ENCODE data around the gene SMC6.

SMC6 gene

GRCh38 chr2:17753803-17754663 is at the start of gene SMC6, which contains the start of gene GEN1:
Gene SMC6, minus strand, starts transcription at chr2:17753810. Its CDS starts 7,864 bp downstream, at chr2:17745946.
Gene GEN1, plus strand, starts transcription at chr2:17754138. Its CDS starts 5,806 bp downstream, at chr2:17759944.
- Histone ChIP-seq H3K9me3 (ENCODE audit: control insufficient read depth in 5 of 5, low read length in 5 of 5) (no peaks in the 10 kb centered on the region), H3K4me1 (ENCODE audit: control insufficient read depth in 5 of 5, insufficient read depth in 5 of 5, low read length in 5 of 5) (peaks cover 1 to 22% (median 17%) of the 10 kb centered on the region in 5 donors), H3K36me3 (ENCODE audit: control insufficient read depth in 5 of 5, insufficient read depth in 5 of 5, low read length in 5 of 5) (no peaks in the 10 kb centered on the region), H3K4me3 (ENCODE audit: low read depth in 1 of 5, low read length in 5 of 5) (peak within 1 kb of the TSS; percentile 82 to 95 (median 86)), H3K27ac (ENCODE audit: low read depth, low read length) (peak within 1 kb of the TSS; percentile 95), H3K27me3 (ENCODE audit: control insufficient read depth in 5 of 5, insufficient read depth in 4 of 5, low read length in 5 of 5) (no peaks in the 10 kb centered on the region), H3K9ac (ENCODE audit: low read length in 5 of 5) (peak within 1 kb of the TSS; percentile 82 to 99 (median 96))

- Histone ChIP-seq H3K27me3 (ENCODE audit: control insufficient read depth in 5 of 5, insufficient read depth in 4 of 5, low read length in 5 of 5) (peaks cover 0 to 3% (median 0%) of the 10 kb centered on the region in 5 donors), H3K36me3 (ENCODE audit: control insufficient read depth in 5 of 5, insufficient read depth in 5 of 5, low read length in 5 of 5) (no peaks in the 10 kb centered on the region), H3K9ac (ENCODE audit: low read length in 5 of 5) (no peak overlapping the region), H3K27ac (ENCODE audit: low read depth, low read length) (no peak overlapping the region), H3K4me1 (ENCODE audit: control insufficient read depth in 5 of 5, insufficient read depth in 5 of 5, low read length in 5 of 5) (no peaks in the 10 kb centered on the region), H3K9me3 (ENCODE audit: control insufficient read depth in 5 of 5, low read length in 5 of 5) (no peaks in the 10 kb centered on the region), H3K4me3 (ENCODE audit: low read depth in 1 of 5, low read length in 5 of 5) (no peak overlapping the region)
Measured at GRCh38 chr2:17800693-17801458, 47.3 kb upstream of the SMC6 start.

- Histone ChIP-seq H3K9me3 (ENCODE audit: control insufficient read depth in 5 of 5, low read length in 5 of 5) (no peaks in the 10 kb centered on the region), H3K9ac (ENCODE audit: low read length in 5 of 5) (no peak overlapping the region), H3K27me3 (ENCODE audit: control insufficient read depth in 5 of 5, insufficient read depth in 4 of 5, low read length in 5 of 5) (peaks cover 0 to 3% (median 0%) of the 10 kb centered on the region in 5 donors), H3K36me3 (ENCODE audit: control insufficient read depth in 5 of 5, insufficient read depth in 5 of 5, low read length in 5 of 5) (no peaks in the 10 kb centered on the region), H3K4me3 (ENCODE audit: low read depth in 1 of 5, low read length in 5 of 5) (no peak overlapping the region), H3K27ac (ENCODE audit: low read depth, low read length) (no peak overlapping the region), H3K4me1 (ENCODE audit: control insufficient read depth in 5 of 5, insufficient read depth in 5 of 5, low read length in 5 of 5) (no peaks in the 10 kb centered on the region)
Measured at GRCh38 chr2:17800219-17800618, 46.6 kb upstream of the SMC6 start.

GRCh38 chr2:17799301-17800120 is 45.9 kb upstream of the SMC6 start:
- Histone ChIP-seq H3K4me1 (ENCODE audit: control insufficient read depth in 5 of 5, insufficient read depth in 5 of 5, low read length in 5 of 5) (no peaks in the 10 kb centered on the region), H3K27ac (ENCODE audit: low read depth, low read length) (no peak overlapping the region), H3K36me3 (ENCODE audit: control insufficient read depth in 5 of 5, insufficient read depth in 5 of 5, low read length in 5 of 5) (no peaks in the 10 kb centered on the region), H3K9me3 (ENCODE audit: control insufficient read depth in 5 of 5, low read length in 5 of 5) (no peaks in the 10 kb centered on the region), H3K4me3 (ENCODE audit: low read depth in 1 of 5, low read length in 5 of 5) (no peak overlapping the region), H3K9ac (ENCODE audit: low read length in 5 of 5) (no peak overlapping the region), H3K27me3 (ENCODE audit: control insufficient read depth in 5 of 5, insufficient read depth in 4 of 5, low read length in 5 of 5) (peaks cover 0 to 3% (median 0%) of the 10 kb centered on the region in 5 donors)

- Histone ChIP-seq H3K36me3 (ENCODE audit: control insufficient read depth in 5 of 5, insufficient read depth in 5 of 5, low read length in 5 of 5) (no peaks in the 10 kb centered on the region), H3K27me3 (ENCODE audit: control insufficient read depth in 5 of 5, insufficient read depth in 4 of 5, low read length in 5 of 5) (peaks cover 0 to 3% (median 0%) of the 10 kb centered on the region in 5 donors), H3K4me3 (ENCODE audit: low read depth in 1 of 5, low read length in 5 of 5) (no peak overlapping the region), H3K9ac (ENCODE audit: low read length in 5 of 5) (no peak overlapping the region), H3K4me1 (ENCODE audit: control insufficient read depth in 5 of 5, insufficient read depth in 5 of 5, low read length in 5 of 5) (no peaks in the 10 kb centered on the region), H3K27ac (ENCODE audit: low read depth, low read length) (no peak overlapping the region), H3K9me3 (ENCODE audit: control insufficient read depth in 5 of 5, low read length in 5 of 5) (no peaks in the 10 kb centered on the region)
Measured at GRCh38 chr2:17798338-17798737, 44.7 kb upstream of the SMC6 start.

GRCh38 chr2:17795309-17795708 is 41.7 kb upstream of the SMC6 start:
- Histone ChIP-seq H3K4me1 (ENCODE audit: control insufficient read depth in 5 of 5, insufficient read depth in 5 of 5, low read length in 5 of 5) (peaks cover 0 to 12% (median 4%) of the 10 kb centered on the region in 5 donors), H3K36me3 (ENCODE audit: control insufficient read depth in 5 of 5, insufficient read depth in 5 of 5, low read length in 5 of 5) (no peaks in the 10 kb centered on the region), H3K27me3 (ENCODE audit: control insufficient read depth in 5 of 5, insufficient read depth in 4 of 5, low read length in 5 of 5) (peaks cover 0 to 10% (median 4%) of the 10 kb centered on the region in 5 donors), H3K27ac (ENCODE audit: low read depth, low read length) (no peak overlapping the region), H3K4me3 (ENCODE audit: low read depth in 1 of 5, low read length in 5 of 5) (no peak overlapping the region), H3K9me3 (ENCODE audit: control insufficient read depth in 5 of 5, low read length in 5 of 5) (no peaks in the 10 kb centered on the region), H3K9ac (ENCODE audit: low read length in 5 of 5) (no peak overlapping the region)

GRCh38 chr2:17793803-17794354 is 40.3 kb upstream of the SMC6 start:
- Histone ChIP-seq H3K9me3 (ENCODE audit: control insufficient read depth in 5 of 5, low read length in 5 of 5) (no peaks in the 10 kb centered on the region), H3K4me3 (ENCODE audit: low read depth in 1 of 5, low read length in 5 of 5) (no peak overlapping the region), H3K36me3 (ENCODE audit: control insufficient read depth in 5 of 5, insufficient read depth in 5 of 5, low read length in 5 of 5) (no peaks in the 10 kb centered on the region), H3K9ac (ENCODE audit: low read length in 5 of 5) (no peak overlapping the region), H3K27me3 (ENCODE audit: control insufficient read depth in 5 of 5, insufficient read depth in 4 of 5, low read length in 5 of 5) (peaks cover 0 to 8% (median 4%) of the 10 kb centered on the region in 5 donors), H3K4me1 (ENCODE audit: control insufficient read depth in 5 of 5, insufficient read depth in 5 of 5, low read length in 5 of 5) (peaks cover 0 to 12% (median 4%) of the 10 kb centered on the region in 5 donors), H3K27ac (ENCODE audit: low read depth, low read length) (no peak overlapping the region)

- Histone ChIP-seq H3K27ac (ENCODE audit: low read depth, low read length) (no peak overlapping the region), H3K27me3 (ENCODE audit: control insufficient read depth in 5 of 5, insufficient read depth in 4 of 5, low read length in 5 of 5) (peaks cover 0 to 7% (median 4%) of the 10 kb centered on the region in 5 donors), H3K4me1 (ENCODE audit: control insufficient read depth in 5 of 5, insufficient read depth in 5 of 5, low read length in 5 of 5) (peaks cover 0 to 12% (median 4%) of the 10 kb centered on the region in 5 donors), H3K9ac (ENCODE audit: low read length in 5 of 5) (no peak overlapping the region), H3K4me3 (ENCODE audit: low read depth in 1 of 5, low read length in 5 of 5) (no peak overlapping the region), H3K36me3 (ENCODE audit: control insufficient read depth in 5 of 5, insufficient read depth in 5 of 5, low read length in 5 of 5) (no peaks in the 10 kb centered on the region), H3K9me3 (ENCODE audit: control insufficient read depth in 5 of 5, low read length in 5 of 5) (no peaks in the 10 kb centered on the region)
Measured at GRCh38 chr2:17793296-17793695, 39.7 kb upstream of the SMC6 start.

- no peaks in the 10 kb centered on the region for H3K9me3 ChIP-seq (ENCODE audit: control insufficient read depth in 5 of 5, low read length in 5 of 5)
- H3K27me3 ChIP-seq (ENCODE audit: control insufficient read depth in 5 of 5, insufficient read depth in 4 of 5, low read length in 5 of 5): peaks cover 0 to 9% (median 4%) of the 10 kb centered on the region in 5 donors
- H3K36me3 ChIP-seq (ENCODE audit: control insufficient read depth in 5 of 5, insufficient read depth in 5 of 5, low read length in 5 of 5): no peaks in the 10 kb centered on the region
- H3K27ac ChIP-seq (ENCODE audit: low read depth, low read length): no peak overlapping the region
- H3K4me3 ChIP-seq (ENCODE audit: low read depth in 1 of 5, low read length in 5 of 5): no peak overlapping the region
- H3K9ac ChIP-seq (ENCODE audit: low read length in 5 of 5): no peak overlapping the region
- peaks cover 0 to 12% (median 4%) of the 10 kb centered on the region in 5 donors for H3K4me1 ChIP-seq (ENCODE audit: control insufficient read depth in 5 of 5, insufficient read depth in 5 of 5, low read length in 5 of 5)
Measured at GRCh38 chr2:17792515-17792914, 38.9 kb upstream of the SMC6 start.
